T-helper 22 cell (primary cell): ENCODE measurements around the gene KCTD14.
"Not testable (repeated sequence)": the region's sequence is repeated elsewhere in the genome, so short reads cannot be mapped to it uniquely, and the experiment has no call there.

ENCODE experiments used
- DNase-seq: peaks from one replicate; pipeline ENCODE4 v3.0.0-alpha.2; 2020; ENCODE audit warnings: low read depth

Gene KCTD14

DNA sequence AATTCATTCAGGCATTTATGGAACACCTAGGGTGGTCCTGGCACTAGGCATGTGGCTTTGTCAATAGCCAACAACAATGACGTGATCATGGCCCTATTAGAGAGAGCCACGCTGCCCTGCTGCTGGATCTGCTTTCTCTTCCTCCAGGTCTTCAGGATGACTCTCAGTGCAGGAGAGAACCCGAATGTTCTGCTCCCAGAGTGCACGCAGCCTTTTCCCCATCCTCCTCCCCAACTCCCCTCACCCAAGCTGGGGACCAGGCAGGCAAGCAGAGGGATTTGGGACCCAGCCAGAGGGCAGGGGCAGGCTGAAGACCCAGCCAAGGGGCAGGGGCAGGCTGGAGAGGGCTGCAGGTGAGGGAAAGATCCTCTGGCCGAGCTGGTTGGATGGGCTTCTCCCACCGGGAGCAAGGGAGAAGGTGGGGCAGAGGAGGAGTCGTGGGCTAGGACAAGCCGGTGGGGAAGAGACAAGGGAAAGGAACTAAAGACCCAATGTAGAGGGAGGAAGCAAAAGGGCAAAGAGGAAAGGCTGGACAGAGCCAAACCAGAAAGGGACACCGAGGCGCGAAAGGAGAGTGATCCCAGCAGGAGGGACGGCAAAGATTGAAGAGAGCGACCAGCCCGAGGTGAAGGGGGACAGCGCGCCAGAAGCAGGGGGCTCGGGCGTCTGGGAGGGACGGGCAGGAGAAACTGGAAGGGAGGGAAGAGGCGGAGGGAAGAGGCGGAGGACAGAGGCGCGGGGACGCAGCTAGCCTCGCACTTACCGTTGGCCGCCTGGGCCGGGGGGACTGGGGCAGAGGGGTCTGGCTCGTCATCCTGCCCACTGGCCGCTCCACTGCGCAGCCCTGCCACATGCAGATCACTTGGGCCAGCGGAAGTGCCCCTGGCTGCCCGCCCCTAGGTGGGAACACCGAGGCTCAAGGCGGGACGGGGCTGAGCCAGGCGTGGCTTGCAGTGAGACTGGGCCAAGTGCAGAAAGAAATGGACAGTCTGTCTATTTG, at the start of gene KCTD14:
TSS of gene KCTD14 (minus strand) at position 880 of the 1,000 bp plus-strand sequence. CDS start at position 853, 27 bp downstream.
- no peak for DNase-seq

DNA sequence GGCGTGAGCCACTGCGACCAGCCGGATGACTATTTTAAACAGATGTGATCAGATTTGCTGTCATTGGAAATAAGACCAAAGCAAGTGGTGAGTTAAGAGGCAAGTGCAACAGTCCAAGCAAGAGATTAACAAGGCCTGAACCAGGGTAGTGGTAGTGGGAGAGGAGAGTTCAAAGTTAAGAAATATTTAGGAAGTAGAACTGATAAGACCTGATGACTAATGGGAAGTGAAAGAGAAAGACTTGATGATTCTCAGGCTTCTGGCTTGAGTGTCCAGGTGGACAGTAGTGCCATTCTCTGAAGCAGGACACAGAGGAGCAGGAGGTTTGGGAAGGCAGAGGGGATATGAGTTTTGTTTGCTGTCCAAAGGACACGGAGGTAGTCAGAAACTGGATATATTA, 49.4 kb upstream of the KCTD14 start:
- DNase-seq: no peak

DNA sequence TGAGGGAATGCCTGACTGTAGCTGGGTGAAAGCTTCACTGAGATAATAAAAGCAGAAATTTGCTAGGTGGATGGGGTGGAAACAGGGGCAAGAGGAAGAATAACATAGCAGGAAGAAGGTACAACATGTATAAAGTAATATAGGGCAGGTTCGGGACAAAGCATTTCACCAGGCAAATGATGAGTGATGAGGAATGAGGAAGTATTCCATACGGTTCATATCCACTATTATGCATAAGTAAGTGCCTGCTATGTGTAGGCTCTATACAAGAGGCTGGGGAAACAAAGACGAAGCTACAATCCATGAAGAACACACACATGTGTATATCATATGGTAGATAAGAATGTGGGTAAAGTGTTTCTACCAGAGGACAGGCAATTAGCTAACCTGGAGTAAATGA, 48.6 kb upstream of the KCTD14 start:
- DNase-seq: no peak

- DNase-seq: no peak
Measured at GRCh38 chr11:78070621-78071020, 47.5 kb upstream of the KCTD14 start.

DNA sequence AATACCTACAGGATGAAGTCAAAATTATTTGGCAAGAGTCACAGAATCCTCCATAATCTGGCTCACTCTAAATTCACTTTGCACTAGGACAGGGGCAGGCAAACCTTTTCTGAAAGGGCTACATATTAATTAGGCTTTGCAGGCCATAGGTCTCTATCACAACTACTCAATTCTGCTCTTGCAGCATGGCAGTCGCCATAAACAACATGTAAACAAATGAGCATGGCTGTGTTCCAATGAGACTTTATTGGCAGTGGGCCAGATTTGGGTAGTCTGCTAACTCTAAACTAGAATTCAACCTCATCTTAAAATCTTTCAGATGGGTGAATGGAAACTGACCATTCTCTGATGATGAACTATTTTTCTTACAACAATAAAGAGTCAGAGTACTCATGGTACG, 46.4 kb upstream of the KCTD14 start:
- no peak for DNase-seq

GRCh38 chr11:78067704-78068103, 44.6 kb upstream of the KCTD14 start:
- DNase-seq: no peak

DNA sequence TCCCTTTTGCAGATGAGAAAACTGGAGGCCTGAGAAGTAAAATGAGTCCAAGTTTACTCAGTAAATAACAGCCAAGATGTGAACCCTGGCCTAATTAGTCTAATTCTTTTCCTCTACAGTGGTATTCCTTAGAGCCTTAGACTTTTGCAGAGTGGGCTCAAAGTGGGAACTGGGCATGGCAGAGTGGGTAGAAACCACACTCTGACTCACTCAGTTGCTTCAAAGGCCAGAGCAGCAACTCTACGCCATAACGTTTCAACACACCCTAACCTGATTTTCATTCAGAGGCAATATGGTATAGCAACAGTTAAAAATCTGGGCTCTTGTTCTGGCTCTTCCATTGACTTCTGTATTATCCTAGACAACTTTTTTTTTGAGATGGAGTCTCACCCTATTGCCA, 43.4 kb upstream of the KCTD14 start:
- no peak for DNase-seq

GRCh38 chr11:78065203-78065602, 42.1 kb upstream of the KCTD14 start:
- DNase-seq: no peak

DNA sequence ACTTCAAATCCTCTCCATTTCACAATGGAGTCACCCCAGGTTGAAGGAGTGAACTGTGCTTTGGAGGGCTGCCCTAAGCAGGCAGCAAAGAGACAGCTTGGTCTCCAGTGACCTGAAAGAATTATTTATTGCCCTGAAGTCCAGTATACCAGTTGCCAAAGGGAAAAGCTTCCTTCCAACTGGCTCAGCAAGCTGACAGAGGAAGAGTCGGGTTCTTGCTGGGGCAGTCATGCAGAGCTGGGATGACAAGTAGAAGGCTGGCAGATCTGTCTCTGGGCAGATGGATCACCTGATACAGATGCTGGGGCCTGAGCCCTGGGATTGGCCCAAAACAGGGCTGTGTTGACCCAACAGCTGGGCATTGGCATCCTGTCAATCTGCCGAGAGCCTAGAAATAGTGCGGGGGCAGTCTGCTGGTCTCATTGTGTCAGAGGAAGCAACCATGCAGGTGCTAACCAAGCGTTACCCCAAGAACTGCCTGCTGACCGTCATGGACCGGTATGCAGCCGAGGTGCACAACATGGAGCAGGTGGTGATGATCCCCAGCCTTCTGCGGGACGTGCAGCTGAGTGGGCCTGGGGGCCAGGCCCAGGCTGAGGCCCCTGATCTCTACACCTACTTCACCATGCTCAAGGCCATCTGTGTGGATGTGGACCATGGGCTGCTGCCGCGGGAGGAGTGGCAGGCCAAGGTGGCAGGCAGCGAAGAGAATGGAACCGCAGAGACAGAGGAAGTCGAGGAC, 40.5 kb upstream of the KCTD14 start, which contains the start of gene THRSP:
TSS of gene THRSP (plus strand) at position 422 of the 742 bp plus-strand sequence. CDS start at position 443, 21 bp downstream.
- DNase-seq: no peak

DNA sequence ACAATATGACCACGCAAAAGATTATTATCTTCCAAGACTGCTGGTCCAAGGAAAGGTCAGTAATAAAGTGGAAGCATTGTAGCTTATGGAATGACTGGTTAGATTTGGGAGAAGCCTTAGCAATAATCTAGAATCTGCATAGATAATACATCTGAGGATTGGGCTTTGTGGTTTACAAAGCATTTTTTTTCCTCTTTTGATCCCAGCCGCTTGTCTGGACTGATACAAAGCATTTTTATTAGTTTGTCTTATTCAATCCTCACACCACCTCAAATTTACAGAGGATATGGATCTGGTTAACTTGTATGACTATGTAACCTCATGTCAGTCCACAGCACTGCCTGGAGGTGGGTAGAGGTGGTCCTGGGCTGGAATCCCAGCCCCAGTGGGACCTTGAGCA, 39.6 kb upstream of the KCTD14 start:
- no peak for DNase-seq

DNA sequence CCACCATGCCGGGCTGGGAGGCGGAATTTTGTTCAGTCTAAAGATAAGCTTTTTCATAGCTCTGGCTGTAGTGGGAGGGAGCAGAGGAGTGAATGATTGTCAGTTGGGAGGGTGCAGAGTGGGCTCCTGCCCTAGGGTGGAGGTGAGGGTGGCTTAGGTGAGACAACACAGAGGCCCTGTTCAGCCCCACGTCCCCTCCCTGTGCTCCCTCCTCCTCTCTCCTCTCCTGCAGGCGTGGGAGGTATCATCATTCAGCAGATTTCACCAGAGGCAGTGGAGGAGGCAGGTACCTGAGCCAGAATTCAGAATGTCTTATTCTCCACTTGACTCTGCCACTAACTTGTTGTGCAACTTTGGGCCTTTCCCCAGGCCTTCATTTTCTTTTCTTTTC, 38.8 kb upstream of the KCTD14 start:
- no peak for DNase-seq

DNA sequence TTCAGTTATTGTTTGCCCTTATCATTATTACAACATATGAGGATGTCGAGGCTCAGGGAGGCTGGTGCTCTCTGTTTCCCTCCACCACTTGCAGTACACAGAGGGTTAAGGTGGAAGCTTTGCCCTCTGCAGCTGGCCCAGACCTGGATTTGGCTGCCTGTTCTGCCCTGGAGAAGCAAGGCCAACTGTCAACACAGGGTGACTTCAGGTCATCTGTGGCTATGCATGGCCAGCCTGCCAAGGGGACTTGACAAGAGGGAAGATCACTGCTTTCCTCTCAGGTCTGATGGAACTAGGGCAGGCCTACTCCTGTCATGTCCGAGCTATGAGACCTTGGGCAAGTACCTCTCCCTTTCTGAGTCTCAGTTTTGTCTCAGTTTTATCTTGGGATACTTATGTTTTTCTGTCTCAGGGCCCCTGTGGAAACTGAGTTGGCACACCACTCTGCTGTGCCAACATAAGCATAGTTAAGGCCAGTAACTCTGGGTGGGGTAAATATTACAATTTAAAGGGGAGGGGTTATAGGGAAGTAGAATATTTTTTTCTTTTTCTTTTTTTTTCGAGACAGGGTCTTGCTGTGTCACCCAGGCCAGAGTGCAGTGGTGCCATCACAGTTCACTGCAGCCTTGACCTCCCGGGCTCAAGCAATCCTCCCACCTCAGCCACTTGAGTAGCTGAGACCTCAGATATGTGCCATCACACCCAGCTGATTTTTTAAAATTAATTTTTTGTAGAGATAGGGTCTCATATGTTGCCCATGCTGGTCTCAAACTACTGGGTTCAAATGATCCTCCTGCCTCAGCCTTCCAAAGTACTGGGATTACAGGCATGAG, 38.2 kb upstream of the KCTD14 start:
- no peak for DNase-seq

GRCh38 chr11:78060533-78060932, 37.5 kb upstream of the KCTD14 start:
- DNase-seq: no peak

GRCh38 chr11:78059749-78060328, 36.8 kb upstream of the KCTD14 start:
- not testable (repeated sequence) for DNase-seq

DNA sequence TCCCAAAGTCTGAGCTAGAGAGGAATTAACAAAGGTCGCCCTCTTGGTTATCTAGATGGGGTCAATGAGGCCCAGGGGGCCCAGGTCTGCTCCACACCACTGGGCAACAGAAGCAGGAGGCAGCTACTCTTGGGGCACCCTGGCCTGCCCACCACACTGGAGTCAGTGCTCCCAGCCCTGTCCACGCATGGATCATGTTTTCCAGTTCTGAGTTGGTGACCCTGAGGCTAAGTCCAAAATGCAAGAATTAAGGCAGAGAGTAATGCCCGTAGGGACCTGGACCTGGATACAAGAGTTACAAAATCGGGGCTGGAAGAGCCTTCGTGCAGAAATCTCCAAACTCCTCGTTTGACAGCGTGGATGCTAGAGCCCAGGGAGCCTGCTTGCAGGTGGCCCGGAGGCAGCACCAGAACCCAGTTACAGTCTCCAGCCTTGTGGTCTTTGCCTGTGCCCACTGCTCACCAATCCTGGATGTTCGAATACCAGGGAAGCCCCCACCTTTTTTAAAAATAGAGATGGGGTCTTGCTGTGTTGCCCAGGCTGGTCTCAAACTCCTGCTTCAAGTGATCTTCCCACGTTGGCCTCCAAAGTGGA, 34.5 kb upstream of the KCTD14 start:
- no peak for DNase-seq

DNA sequence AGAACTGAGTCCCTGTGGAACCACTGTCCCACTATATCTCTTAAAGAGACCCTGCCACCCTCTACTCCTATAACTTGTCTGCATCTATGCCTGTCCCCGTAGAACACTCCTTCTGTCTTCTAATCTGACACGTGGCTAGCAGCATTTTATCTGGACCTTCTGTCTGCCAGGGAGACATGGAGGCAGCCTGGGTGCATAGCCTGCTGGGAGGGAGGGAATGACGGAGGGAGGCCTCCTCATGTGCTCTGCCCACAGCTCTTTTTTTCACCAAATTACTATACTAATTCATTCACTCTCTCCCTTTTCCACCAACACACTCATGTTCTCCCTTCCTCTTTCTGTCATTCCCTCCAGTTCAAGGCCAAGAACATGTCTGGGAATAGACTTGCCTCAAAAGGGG, 33.0 kb upstream of the KCTD14 start:
- DNase-seq: no peak

- DNase-seq: no peak
Measured at GRCh38 chr11:78054971-78055370, 31.9 kb upstream of the KCTD14 start.

DNA sequence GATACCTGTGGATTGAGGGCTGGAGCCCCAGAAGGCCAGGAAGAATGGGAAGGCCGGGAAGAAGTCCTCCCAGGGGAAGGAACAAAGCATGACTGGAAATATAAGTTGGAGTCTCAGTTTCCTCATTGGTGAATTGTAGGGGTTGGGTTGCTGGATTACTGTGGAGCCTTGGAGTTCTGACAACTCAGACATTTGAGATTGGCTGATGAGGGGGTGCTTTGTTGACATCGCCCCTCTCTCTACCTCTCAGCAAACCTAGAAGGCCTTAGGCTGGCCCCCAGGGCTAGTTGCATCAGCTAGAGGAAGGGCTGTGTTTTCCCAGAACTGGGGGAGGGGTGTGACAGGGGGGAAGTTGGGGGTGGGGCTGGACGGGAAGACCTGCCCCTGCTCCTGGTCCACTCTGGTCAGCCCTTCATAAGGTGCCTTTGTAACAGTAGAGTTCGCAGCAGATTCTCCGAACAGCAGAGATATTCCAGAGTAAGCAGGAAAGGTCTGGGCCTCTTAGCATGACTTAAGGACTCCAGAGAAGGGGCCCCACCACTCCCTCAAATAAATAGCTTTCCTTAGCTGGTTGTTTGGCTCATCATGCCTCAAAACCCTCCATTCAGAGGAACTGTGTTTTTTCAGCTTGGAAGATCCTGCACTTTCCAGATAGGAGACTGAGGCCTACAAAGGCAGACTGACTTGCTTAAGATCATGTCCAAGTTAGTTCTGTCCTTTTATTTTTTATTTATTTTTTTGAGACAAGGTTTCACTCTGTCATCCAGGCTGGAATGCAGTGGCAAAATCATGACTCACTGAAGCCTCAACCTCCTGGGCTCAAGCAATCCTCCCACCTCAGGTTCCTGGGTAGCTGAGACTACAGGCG, 28.1 kb upstream of the KCTD14 start:
- DNase-seq: no peak

DNA sequence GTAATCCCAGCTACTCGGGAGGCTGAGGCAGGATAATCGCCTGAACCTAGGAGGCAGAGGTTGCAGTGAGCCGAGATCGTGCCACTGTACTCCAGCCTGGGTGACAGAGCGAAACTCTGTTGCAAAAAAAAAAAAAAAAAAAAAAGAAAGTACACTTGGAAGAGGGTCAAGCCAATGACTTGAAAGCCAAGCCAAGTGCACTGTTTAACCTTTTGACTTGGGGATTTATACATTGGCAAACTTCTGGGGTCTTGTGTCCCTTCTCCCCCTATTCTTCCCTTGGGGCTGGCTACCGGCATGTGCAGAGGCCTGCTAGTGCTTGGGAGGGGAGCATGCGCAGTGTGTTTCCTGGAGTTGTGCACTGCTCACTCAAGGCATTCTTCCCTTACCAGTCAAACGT, 26.3 kb upstream of the KCTD14 start:
- DNase-seq: no peak

DNA sequence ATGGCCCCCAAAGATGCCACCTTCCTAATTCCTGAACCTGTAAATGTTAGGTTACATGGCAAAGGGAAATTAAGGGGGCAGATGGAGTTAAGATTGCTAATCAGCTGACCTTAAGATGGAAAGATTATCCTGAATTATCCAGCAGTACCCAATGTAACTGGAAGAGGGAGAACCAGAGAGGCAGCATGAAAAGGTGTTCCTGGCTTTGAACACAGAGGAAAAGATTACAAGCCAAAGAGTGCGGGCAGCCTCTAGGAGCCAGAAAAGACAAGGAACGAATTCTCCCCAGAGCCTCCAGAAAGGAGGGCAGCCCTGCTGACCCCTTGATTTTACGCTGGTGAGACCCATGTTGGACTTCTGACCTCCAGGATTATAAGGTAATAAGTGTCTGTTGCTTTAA, 25.5 kb upstream of the KCTD14 start:
- DNase-seq: no peak
